ENCODE measurements around the gene PRDM10.

DNA sequence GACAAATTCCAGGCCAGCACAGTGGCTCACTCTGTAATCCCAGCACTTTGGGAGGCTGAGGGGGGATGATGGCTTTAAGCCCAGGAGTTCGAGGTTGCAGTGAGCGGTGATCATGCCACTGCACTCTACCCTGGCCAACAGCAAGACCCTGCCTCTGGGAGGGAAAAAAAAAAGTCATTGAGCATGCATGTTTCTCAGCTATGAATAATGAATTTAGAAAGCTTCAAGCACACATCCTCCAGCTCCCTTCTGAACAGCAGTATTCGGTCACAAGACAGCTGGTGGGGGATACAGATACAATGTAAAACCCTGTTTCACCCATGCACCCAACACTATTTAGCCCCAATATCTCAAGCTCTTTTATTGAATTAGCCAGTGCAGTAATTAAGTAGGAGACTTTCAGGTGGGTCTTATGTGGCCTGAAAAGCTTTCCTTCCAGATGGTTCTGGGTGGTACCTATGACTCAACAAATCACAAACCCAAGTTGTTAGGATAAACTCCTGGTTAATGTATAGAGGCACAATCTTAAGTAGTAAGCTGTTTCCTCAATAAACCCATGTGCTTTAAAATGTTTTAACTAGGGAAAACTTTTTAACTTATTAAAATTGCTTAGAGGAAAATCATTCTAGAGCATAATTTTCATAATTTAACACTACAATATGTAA is 13.4 kb downstream of the PRDM10 start:
- TF ChIP-seq, protein P1, sequence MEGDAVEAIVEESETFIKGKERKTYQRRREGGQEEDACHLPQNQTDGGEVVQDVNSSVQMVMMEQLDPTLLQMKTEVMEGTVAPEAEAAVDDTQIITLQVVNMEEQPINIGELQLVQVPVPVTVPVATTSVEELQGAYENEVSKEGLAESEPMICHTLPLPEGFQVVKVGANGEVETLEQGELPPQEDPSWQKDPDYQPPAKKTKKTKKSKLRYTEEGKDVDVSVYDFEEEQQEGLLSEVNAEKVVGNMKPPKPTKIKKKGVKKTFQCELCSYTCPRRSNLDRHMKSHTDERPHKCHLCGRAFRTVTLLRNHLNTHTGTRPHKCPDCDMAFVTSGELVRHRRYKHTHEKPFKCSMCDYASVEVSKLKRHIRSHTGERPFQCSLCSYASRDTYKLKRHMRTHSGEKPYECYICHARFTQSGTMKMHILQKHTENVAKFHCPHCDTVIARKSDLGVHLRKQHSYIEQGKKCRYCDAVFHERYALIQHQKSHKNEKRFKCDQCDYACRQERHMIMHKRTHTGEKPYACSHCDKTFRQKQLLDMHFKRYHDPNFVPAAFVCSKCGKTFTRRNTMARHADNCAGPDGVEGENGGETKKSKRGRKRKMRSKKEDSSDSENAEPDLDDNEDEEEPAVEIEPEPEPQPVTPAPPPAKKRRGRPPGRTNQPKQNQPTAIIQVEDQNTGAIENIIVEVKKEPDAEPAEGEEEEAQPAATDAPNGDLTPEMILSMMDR (IDR thresholded peaks at IDR 0.05): no peak
- no peak for TF ChIP-seq POLR2A (IDR thresholded peaks at IDR 0.05)
